Measurements from ENCODE around the gene PLCD3.

The PLCD3 gene

GRCh38 chr17:45098869-45099616 lies 33.3 kb downstream of the PLCD3 start:
- peak; percentile 72 for DNase-seq

GRCh38 chr17:45098081-45098868 lies 34.0 kb downstream of the PLCD3 start:
- no peak for DNase-seq

GRCh38 chr17:45096926-45097325 lies 35.4 kb downstream of the PLCD3 start:
- no peak for DNase-seq

GRCh38 chr17:45096141-45096540 lies 36.2 kb downstream of the PLCD3 start:
- DNase-seq: no peak

- DNase-seq: no peak
Measured at GRCh38 chr17:45093444-45094110, 38.7 kb downstream of the PLCD3 start.

- no peak for DNase-seq
Measured at GRCh38 chr17:45092911-45093430, 39.3 kb downstream of the PLCD3 start.

GRCh38 chr17:45091778-45092425 lies 40.4 kb downstream of the PLCD3 start:
- DNase-seq: no peak

GRCh38 chr17:45090711-45091110 lies 41.6 kb downstream of the PLCD3 start:
- no peak for DNase-seq

GRCh38 chr17:45088741-45089140 lies 43.6 kb downstream of the PLCD3 start:
- DNase-seq: no peak

GRCh38 chr17:45087978-45088377 lies 44.3 kb downstream of the PLCD3 start:
- no peak for DNase-seq

- no peak for DNase-seq
Measured at GRCh38 chr17:45087504-45087975, 44.8 kb downstream of the PLCD3 start.

- DNase-seq: no peak
Measured at GRCh38 chr17:45086865-45087503, 45.3 kb downstream of the PLCD3 start.

- DNase-seq: no peak
Measured at GRCh38 chr17:45086391-45086790, 45.9 kb downstream of the PLCD3 start.

GRCh38 chr17:45081047-45081703 lies 51.1 kb downstream of the PLCD3 start:
- DNase-seq: no peak

GRCh38 chr17:45077643-45078042 lies 54.7 kb downstream of the PLCD3 start:
- no peak for DNase-seq

GRCh38 chr17:45073414-45074070 lies 58.8 kb downstream of the PLCD3 start:
- DNase-seq: no peak

- DNase-seq: no peak
Measured at GRCh38 chr17:45070809-45071208, 61.5 kb downstream of the PLCD3 start.

GRCh38 chr17:45070001-45070400 lies 62.3 kb downstream of the PLCD3 start:
- DNase-seq: no peak

- no peak for DNase-seq
Measured at GRCh38 chr17:45067637-45068036, 64.7 kb downstream of the PLCD3 start.

GRCh38 chr17:45063198-45063597 lies 69.1 kb downstream of the PLCD3 start:
- no peak for DNase-seq

GRCh38 chr17:45061606-45062205 lies 70.6 kb downstream of the PLCD3 start:
- DNase-seq: no peak
